Stimulated activated CD8-positive, alpha-beta memory T cell treated with anti-CD3 and anti-CD28 coated beads, Interleukin-4, amount 100 ng/mL, for 48 hours (primary cell): Measurements from ENCODE around the gene OTOP2.

Experiments used
- DNase-seq: peaks from one replicate; pipeline ENCODE4 v3.0.0-alpha.2; 2020

OTOP2 gene

DNA sequence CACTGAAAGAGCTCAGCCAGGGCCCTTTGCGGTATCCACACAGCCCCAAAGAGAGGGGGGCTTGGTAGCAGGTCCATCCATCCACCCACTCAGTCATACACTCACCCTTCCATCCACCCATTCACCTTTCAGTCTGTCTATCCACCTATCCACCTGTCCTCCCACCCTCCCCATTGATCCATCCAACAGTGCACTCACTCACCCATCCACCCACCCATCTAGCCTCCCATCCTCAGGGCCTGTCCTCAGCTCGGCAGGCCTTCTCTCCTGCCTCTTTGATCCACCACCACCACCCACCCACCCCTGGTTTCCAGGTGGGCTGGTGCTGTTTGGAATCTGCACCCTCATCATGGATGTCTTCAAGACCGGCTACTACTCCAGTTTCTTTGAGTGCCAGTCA is 1.2 kb downstream of the OTOP2 start:
- DNase-seq: no peak

DNA sequence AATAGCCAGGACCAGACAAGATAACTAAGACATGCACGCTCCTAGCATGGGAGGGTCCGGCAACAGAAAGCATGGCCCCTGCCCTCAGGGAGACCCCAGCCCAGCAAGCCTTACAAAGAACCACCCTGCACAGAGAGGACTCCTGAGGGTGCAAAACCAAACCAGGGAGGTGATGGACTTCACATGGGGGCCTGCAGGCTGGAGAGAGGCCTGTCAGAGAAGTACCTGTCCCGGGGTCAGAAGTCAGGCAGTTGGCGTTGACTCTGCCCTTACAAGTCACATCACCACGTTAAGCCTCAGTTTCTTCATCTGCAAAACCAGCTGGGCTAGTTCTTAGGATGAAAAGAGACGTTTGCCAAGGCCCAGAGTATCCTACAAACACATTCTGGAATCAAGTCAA is 4.7 kb downstream of the OTOP2 start:
- DNase-seq: no peak

DNA sequence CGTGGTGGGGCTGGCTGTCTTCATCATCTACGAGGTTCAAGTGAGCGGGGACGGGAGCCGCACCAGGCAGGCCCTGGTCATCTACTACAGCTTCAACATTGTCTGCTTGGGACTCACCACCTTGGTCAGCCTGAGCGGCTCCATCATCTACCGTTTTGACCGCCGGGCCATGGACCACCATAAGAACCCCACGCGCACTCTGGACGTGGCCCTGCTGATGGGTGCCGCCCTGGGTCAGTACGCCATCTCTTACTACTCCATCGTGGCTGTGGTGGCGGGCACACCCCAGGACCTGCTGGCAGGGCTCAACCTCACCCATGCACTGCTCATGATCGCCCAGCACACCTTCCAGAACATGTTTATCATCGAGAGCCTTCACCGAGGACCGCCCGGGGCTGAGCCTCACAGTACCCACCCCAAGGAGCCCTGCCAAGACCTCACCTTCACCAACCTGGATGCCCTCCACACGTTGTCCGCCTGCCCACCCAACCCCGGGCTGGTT is 6.5 kb downstream of the OTOP2 start:
- DNase-seq: no peak

DNA sequence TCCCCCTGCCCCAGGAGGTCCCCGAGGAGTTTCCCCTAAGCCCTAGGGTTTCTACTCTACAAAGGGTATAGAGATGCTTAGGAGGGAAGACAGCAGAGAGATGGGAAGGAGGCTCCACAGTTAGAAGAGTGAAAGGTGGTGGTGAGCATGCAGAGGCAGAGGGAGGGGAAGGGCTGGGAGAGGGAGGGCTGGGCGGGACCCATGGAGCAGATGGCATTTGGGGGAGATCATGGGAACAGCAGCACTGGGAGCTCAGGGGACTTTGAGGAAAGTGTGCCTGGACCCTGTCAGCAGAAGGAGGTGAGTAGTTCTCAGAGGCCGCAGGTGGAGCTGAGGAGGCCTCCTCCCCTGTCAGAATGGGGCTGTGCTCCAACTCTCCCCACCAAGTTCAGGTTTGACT is 11.0 kb downstream of the OTOP2 start:
- no peak for DNase-seq

DNA sequence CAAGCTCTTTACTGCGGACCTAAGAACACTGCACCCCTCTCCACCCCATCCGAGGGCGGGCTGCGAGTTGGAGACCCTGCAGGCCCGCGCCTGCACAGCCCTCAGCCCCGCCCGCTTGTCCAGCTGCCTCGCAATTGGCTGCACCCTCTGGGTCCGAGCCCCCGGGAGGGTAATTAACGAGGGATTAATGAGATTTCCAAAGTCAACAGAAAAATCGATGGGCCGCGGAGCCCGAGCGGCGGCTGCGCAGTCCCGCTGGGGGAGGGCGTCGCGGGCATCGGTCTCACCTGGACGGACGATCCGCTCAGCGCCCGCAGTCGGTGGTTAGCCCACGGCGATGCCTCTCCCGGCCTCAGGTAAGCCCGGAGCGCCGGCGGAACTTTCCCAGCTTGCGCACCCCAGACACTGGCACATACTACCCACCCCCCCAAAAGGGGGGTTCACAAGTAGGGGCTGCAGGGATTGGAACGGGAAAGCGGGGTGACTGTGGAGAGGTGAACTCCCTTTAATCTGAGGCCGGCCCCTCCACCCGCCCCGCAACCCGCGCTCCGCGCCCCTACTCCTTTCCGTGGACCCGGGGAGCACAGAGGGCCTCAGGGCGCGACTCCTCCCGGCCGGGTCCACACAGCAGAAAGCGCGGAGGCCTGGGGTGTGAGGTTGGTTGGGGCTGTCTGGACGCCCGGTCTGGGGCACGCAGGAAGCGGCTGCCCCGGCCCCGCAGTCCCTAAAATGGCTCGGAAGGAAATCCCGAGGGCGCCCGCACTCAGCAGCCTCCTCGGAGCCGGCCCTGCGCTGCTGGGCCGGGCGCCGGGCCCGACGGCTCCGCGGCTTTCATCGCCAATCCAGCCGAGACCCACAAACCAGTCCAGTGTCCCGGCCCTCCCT is 11.8 kb downstream of the OTOP2 start, which contains the start of gene OTOP3:
OTOP3 (plus strand) TSS at position 314 of the 885 bp plus-strand sequence; CDS start at position 338, 24 bp downstream.
- no peak for DNase-seq

DNA sequence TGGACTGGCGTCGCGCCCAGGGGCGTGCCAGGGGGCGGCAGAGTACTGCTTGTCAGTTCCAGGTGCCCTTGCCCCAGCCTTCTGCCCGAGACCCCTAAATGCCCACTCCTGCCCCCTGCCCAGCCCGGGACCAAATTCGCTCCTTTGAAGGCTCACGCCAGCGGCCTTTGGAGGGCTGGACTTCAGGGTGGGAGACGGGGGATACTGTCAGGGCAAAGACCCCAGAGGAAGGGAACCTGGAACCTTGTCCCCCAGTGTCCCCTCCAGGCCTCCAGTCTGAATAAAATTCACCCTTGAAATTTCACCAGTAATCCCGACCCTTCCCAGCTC is 12.4 kb downstream of the OTOP2 start:
- no peak for DNase-seq

DNA sequence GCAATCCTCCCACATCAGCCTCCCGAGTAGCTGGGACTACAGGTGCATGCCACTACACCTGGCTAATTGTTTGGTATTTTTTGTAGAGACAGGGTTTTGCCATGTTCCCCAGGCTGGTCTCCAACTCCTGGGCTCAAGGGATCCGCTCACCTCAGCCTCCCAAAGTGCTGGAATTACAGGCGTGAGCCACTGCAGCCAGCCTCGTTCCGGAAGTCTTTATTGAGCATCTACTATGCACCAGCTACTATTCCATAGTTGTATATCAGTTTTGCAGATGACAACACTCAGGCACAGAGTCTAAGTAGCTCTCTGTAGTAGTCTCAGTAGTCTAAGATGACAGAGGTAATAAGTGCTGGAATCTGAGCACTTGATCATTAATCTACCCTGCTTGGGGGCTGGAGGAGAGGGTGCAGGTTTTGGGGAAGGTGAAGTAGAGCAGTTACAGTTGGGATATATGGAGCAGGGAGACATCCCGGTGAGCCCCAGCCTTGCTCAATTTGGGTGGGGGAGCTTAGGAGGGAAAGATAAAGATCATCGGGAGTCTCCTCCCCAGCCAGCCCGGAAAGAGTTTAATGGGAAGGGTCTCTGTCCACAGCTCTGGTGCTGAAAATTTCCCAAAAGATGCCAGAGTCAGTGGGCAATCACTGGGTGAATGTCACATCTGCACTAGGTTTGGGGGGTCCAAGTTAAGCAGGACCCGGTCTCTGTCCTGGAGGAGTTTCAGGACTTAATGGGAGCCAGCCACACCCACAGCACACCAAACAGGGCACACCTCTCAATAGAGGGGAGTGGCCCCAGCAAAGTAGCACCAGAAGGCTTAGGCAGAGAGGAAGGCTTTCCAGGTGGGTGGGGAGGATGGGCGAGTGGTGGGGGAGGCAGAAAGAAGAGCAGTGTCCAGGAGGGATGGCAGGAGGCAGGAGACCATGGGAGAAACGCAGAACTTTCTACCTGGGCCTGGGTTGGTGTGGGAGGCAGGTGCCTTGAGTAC is 13.3 kb downstream of the OTOP2 start:
- DNase-seq: no peak

DNA sequence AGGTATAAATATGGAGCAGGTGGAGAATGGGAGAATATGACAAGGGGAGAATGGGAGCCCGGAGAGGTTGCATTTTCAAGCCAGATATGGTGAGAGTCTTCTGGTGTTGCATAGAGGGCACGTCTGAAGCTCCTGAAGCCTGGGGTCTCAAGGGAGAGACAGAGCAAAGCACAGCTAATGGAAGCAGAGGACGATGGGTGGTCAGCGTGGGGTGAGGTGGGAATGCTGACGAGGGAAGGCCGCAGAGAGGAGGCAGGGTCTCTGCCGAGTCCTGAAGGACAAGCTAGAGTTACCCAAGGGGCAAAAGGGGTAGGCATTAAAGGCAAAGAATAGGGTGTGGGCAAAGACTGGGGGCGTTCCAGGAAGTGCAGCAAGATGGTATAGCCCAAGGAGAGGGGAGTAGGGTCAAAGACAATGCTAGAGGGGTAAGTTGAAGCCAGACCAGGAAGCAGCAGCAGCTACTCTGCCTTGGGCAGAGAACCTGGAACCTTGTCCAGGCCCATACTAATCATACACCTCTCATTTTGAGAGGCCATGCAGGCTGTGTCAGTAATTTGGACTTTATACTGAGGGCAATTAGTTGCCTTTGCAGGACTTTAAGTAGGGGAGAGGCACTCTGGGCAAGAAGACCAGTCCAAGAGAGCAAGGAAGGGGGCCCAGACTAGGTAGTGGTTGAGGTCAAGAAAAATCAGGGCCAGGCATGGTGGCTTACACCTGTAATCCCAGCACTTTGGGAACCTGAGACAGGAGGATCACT is 14.3 kb downstream of the OTOP2 start:
- DNase-seq: no peak

DNA sequence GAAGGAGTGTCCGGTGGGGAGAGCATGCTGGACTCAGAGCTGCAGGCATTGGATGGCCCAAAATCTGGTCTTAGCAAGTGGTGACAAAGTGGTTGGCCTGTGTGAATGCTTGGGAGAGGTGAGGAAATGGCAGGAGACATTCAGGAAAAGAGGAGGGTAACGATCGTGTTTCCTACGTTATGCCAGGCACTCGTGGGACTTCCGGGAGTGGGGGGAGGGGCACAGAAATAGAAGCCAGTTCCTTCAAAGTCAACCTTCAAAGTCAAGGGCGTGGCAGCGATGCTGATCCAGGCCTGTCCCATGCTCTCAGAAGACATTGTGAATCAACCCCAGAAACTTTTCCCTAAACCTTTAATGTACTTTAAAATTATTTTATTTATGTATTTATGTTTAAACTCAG is 15.5 kb downstream of the OTOP2 start:
- DNase-seq: no peak

DNA sequence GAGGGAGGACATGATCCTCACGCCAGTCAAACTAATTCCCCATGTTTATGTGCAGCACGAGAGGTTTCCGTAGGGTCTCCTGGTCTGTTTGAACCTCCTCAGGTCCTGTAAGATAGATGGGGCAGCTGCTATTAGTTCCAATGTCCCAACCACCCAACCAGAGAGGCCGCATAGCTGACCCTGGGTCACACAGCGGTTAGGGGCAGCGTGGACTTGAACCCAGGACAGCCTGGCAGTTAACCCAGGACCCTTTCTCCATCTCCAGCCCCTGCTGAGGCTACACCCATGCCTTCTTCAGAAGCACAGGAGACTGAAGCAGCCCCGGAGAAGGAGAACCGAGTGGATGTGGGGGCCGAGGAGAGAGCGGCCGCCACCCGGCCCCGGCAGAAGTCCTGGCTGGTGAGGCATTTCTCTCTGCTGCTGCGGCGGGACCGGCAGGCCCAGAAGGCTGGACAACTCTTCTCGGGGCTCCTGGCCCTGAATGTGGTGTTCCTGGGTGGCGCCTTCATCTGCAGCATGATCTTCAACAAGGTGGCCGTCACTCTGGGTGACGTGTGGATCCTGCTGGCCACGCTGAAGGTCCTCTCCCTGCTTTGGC is 17.2 kb downstream of the OTOP2 start:
- no peak for DNase-seq

DNA sequence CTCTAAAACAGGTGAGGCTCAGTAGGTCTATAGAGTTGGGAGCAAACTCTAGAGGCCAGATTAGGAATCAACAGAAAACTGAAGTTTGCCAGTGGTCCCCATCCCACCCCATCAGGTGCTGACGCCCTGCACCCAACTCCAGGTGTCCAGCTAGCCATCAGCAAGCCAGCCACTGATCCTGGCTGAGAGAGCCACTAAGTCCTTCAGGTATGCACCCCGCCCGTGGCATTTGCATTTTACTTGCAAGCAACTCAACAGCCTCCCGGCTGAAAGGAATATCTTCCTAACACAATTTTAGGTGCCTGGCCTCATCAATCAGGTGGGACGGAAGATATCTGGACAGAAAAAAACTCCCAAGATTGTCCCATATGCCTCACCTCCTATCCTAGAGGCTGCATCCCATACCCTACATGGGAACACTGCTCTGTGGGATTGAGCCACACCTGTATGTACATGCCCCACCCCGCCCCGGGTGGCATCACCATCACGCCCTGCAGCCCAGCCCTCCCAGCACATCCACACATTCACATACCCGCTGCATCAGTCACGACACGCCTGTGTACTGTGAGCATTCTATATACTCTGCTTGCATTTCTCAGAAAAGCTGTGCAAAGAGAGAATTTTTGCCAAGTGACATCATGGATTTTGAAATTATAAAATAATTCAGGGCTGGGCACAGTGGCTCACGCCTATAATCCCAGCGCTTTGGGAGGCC is 19.9 kb downstream of the OTOP2 start:
- no peak for DNase-seq

DNA sequence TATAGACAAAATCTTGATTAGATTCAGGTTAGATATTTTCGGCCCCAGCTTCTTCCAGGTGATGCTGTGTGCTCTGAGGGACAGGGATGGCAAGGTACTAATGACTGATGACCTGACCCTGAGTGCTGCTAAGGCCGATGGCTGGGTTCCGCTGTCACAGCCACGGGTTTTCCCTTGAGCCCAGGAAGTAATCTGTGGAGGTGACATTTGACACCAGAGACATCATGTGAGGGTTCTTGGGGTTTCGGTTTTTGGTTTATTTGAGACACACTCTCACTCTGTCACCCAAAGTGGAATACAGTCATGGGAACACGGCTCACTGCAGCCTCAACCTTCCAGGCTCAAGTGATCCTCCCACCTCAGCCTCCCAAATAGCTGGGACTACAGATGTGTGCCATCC is 21.5 kb downstream of the OTOP2 start:
- DNase-seq: no peak

DNA sequence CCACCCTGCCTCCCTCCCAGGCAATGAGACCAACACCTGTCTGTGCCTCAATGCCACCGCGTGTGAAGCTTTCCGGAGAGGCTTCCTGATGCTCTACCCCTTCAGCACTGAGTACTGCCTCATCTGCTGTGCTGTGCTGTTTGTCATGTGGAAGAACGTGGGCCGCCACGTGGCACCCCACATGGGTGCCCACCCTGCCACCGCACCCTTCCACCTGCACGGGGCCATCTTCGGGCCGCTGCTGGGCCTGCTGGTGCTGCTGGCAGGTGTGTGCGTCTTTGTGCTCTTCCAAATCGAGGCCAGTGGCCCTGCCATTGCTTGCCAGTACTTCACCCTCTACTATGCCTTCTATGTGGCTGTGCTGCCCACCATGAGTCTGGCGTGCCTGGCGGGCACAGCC is 22.6 kb downstream of the OTOP2 start:
- DNase-seq: no peak

DNA sequence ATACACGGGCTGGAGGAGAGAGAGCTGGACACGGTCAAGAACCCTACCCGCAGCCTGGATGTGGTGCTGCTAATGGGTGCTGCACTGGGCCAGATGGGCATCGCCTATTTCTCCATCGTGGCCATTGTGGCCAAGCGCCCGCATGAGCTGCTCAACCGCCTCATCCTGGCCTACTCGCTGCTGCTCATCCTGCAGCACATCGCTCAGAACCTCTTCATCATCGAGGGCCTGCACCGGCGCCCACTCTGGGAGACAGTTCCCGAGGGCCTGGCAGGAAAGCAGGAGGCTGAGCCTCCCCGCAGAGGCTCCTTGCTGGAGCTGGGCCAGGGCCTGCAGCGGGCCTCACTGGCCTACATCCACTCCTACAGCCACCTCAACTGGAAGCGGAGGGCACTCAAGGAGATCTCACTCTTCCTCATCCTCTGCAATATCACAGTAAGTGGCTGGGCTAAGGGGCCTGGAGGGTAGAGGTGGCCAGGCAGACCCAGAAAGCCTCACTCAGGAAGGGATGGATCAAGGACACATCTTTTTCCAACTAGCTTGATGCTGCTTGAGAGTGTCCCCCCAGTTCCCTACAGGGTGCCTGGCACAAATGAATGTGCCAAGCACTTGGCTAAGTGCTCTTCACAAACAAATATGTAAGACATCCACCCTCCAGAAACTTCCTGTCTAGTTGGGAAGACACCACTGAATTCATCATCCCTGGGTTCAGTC is 23.1 kb downstream of the OTOP2 start:
- no peak for DNase-seq

DNA sequence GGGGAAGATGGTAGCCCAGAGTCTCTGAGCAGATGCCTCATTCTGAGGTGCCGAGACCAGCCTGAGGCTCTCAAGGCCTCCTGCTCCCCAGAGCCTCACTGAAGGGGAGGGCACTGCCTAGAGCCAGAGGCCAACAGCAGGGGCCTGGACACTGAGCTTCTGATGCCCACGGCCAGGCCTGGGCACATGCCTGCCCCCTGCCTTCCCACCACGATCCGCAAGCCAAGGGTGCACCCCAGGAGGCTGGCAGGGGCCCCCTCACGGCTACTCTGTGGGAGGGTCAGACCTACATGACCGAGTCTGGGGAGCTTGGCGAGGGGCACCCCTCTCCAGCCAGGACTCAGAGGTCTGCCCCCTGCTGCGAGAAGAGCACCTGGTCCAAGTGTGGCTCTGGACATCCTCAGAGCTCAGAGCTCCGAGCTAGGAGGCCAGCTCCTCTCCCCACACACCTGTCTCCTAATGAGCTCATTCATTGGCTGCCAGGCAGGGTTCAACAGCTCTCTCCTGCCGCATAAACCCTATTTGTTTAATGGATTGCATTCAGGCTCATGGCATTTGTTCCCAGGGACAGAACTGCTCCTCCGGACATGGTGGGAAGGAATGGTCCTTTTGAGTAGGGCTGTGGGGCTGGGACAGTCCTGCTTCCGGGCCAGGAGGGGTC is 25.5 kb downstream of the OTOP2 start:
- no peak for DNase-seq

DNA sequence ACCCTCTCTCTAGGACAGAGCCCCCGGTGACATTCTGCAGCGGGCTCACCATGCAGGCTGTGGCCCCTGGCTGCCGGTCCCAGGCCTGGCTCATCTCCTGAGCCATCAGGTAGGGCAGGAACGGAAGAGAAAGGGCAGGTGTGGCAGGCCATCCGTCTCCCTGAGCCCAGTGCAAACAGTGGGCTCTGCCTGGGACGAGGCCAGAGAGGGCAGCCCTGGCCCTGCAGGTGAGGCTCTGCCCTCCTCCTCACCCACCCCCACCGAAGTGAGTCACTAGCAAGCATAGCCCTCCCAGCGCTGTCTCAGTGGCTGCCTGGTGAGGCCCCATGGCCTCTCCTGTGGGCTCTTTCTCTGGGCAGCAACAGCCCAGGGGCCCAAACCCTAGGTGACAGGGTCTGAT is 26.1 kb downstream of the OTOP2 start:
- no peak for DNase-seq

DNA sequence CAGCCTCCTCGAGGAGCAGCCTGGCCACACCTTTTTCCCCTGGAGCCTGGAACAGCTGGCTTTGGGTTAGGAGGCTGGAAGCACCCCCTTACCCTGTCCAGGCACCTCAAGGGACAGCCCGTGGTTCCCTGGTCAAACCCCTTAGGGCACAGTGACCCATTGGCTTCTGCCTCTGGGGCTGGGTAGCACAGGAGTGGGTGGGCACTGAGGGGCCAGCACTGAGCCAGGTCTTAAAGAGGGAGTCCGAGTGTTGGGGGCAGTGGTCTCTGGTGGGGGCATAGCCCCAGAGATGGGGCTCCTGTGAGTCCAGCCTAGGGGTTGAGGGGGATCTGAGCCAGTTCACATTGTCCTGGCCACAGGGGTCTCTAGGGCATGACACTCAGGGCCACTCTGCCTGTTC is 27.0 kb downstream of the OTOP2 start:
- DNase-seq: no peak

DNA sequence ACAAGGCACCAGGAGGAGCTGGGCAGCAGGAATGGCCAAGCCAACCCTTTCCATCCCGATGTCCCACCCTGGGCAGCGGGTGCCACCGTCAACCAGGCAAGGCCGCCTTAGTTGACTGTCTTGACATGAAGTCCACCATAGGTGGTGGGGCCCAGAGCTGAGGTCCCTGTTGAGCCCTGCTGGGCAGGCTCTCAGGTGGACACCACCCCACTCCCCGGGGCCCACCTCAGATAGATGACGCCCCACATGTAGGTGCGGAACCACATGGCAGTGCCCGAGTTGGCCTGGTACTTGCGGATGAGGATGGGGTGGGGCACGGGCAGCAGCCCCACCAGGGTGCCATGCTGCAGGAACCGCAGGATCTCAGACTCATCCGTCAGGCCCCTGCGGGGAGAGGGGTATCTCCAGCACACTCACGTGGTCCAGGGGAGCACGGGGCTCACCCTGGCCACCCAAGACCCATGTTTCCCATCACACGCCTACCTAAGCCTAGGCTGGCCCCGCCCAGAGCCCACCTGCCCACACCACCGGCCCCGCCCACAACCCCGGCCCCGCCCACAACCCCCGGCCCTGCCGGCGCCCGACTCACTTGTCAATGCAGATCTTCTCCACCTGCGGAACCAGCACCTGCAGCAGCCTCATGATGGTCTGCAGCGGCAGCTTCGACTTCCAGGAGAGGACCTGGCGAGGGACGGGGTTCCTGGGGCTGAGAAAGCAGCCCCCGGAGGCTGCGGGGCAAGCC is 27.8 kb downstream of the OTOP2 start:
- no peak for DNase-seq

DNA sequence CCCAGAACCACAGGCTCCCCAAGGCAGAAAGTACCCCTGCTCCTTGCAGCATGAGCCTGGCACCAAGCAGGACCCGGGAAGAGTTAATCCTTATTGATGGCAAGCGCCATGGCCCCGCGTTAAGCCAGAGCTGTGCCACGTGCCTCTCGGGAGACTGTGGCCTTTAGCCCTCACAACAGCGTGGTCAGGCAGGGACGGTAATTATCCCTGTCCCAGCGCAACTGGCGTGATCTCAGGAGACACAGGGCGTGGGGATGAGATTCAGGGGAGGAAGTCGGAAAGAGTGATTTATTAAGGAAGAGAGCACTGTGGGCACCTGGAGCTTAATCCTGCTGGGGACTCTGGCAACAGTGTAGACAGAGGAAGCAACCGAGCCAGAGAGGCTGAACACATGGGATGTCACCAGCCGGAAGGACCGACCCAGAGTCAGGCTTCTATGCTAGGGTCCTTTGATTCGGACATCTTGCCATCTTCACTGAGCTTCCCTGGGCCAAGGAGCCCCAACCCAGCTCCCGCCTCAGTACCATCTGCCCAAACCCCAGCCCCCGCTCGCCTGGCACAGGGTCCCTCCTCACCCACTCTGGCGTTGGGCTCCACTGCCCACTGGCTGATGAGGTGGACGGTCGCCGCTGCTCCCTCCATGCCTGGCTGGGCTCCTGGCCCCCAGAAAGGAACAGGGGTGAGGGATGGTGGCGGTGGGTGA is 28.5 kb downstream of the OTOP2 start:
- DNase-seq: no peak
